OCI-LY7 (cell line): ENCODE measurements around the gene ZFP36L1. TPM values are rescaled to one million over a fixed set of nuclear protein-coding genes. Genes with fewer than 3 reads are reported as not detected.

Experiments
- BruUV-seq: library from RNA; stranded (reverse); fragments of 400-500 nt; replicated peaks from 2 replicates; lab custom pipeline; 2021; lab: Mats Ljungman, UMichigan
- CTCF ChIA-PET: fragments of 300-600 bp; sonication (Branson Sonifier 250); formaldehyde crosslinking; loops from one replicate; lab custom pipeline; 2022; ENCODE audit warnings: antibody characterized with exemption; ENCODE audit not compliant: unreplicated experiment; lab: Charles Lee
- POLR2A ChIA-PET: fragments of 300-600 bp; sonication (Branson Sonifier 250); formaldehyde crosslinking; loops from one replicate; lab custom pipeline; 2022; ENCODE audit warnings: antibody characterized with exemption; lab: Charles Lee
- DNase-seq: peaks from one replicate; pipeline ENCODE4 v3.0.0-alpha.2; 2015; ENCODE audit warnings: low spot score
- H2AFZ ChIP-seq: fragments of 200-600 bp; sonication (generic), shearing (Covaris generic); 2 replicates; pipeline ENCODE4 v1.6.1; 2014; ENCODE audit warnings: mild to moderate bottlenecking, antibody characterized with exemption, low read length, moderate library complexity
- H3K27ac ChIP-seq: fragments of 200-600 bp; sonication (generic); 2 replicates; pipeline ENCODE4 v1.5.1; 2014; ENCODE audit warnings: mixed run types, low read depth, mild to moderate bottlenecking, moderate library complexity, low read length, inconsistent platforms; ENCODE audit not compliant: poor library complexity, severe bottlenecking
- H3K36me3 ChIP-seq: fragments of 200-600 bp; sonication (generic); 2 replicates; pipeline ENCODE4 v1.6.1; 2014; ENCODE audit warnings: mild to moderate bottlenecking, antibody characterized with exemption, low read length, moderate library complexity, mixed read lengths; ENCODE audit not compliant: insufficient read depth
- H3K4me1 ChIP-seq: fragments of 200-600 bp; sonication (generic); 2 replicates; pipeline ENCODE4 v1.5.1; 2014; ENCODE audit warnings: mild to moderate bottlenecking, low read length; ENCODE audit not compliant: insufficient read depth, poor library complexity, severe bottlenecking
- H3K4me2 ChIP-seq: fragments of 200-600 bp; sonication (generic); 2 replicates; pipeline ENCODE4 v1.6.1; 2014; ENCODE audit warnings: mild to moderate bottlenecking, low read length
- H3K4me3 ChIP-seq: fragments of 200-600 bp; sonication (generic); 2 replicates; pipeline ENCODE4 v1.5.1; 2014; ENCODE audit warnings: mild to moderate bottlenecking, low read depth, low read length; ENCODE audit not compliant: poor library complexity, severe bottlenecking
- H3K79me2 ChIP-seq: fragments of 200-600 bp; sonication (generic); 2 replicates; pipeline ENCODE4 v1.6.1; 2016; ENCODE audit warnings: low read depth, mild to moderate bottlenecking, low read length, moderate library complexity, mixed read lengths; ENCODE audit not compliant: insufficient read depth
- H3K9me2 ChIP-seq: fragments of 200-600 bp; sonication (generic); 2 replicates; pipeline ENCODE4 v1.6.1; 2016; ENCODE audit warnings: mild to moderate bottlenecking, low read length, mixed read lengths; ENCODE audit not compliant: insufficient read depth
- H3K9me3 ChIP-seq: fragments of 200-600 bp; sonication (generic); 2 replicates; pipeline ENCODE4 v1.6.1; 2014; ENCODE audit warnings: mild to moderate bottlenecking, mixed run types, low read length, mixed read lengths
- H4K20me1 ChIP-seq: fragments of 200-600 bp; sonication (generic); 2 replicates; pipeline ENCODE4 v1.6.1; 2014; ENCODE audit warnings: mild to moderate bottlenecking, antibody characterized with exemption, low read length, moderate library complexity, mixed read lengths; ENCODE audit not compliant: insufficient read depth
- CTCF ChIP-seq: fragments of 200-600 bp; sonication (generic); conservative IDR thresholded peaks from 2 replicates; pipeline ENCODE4 v1.5.1; 2014; ENCODE audit warnings: mild to moderate bottlenecking, antibody characterized with exemption, low read length, moderate library complexity, mixed read lengths
- EZH2phosphoT487 ChIP-seq: fragments of 200-600 bp; sonication (generic); IDR thresholded peaks from 2 replicates; pipeline ENCODE4 v1.6.1; 2018; ENCODE audit warnings: low read depth, borderline replicate concordance, mild to moderate bottlenecking, mixed run types, antibody characterized with exemption, low read length, moderate library complexity, mixed read lengths
- intact Hi-C: fragments of 100-400 bp; cut with micrococcal nuclease; formaldehyde crosslinking; loops from one replicate; pipeline ENCODE4 v1.10.0; 2022; ENCODE audit not compliant: unreplicated experiment
- total RNA-seq, 2 experiments: library from RNA; depleted of rRNA in 1 of 2; stranded (reverse); fragments of >200 nt in 1 of 2; shearing (Covaris generic) in 1 of 2; gene quantifications; 2 replicates each; pipeline ENCODE4 v1.2.3, GENCODE V29; 2014 to 2022

ZFP36L1 gene
- total RNA-seq, 2 experiments from 2014 or later, result 24.2 to 57.0 TPM

- ChIA-PET CTCF (no interaction called here), POLR2A (interaction anchor here (0.7 kb wide), 2 partner anchors 118 to 328 kb away, joined by 3 read pairs; no protein-coding TSS in a partner anchor)
- Histone ChIP-seq H2AFZ (no peak overlapping the region), H4K20me1 (no peaks in the 10 kb centered on the region), H3K27ac (no peak overlapping the region), H3K79me2 (no peaks in the 10 kb centered on the region), H3K4me2 (no peak overlapping the region; the same call in 1 of the 2 replicates), H3K4me3 (no peak overlapping the region), H3K4me1 (peaks cover 6% of the 10 kb centered on the region), H3K9me3 (peaks cover 21% of the 10 kb centered on the region; the same call in 1 of the 2 replicates), H3K36me3 (no peaks in the 10 kb centered on the region), H3K9me2 (no peaks in the 10 kb centered on the region)
- DNase-seq, result no peak
- no TSS peak for BruUV-seq
- intact Hi-C loops, result no loop called here
- TF ChIP-seq EZH2phosphoT487 (no peak), CTCF (no peak)
These were observed 41.9 kb upstream of the ZFP36L1 start for GRCh38 chr14:68834816-68835215.

GRCh38 chr14:68828698-68829097 lies 35.8 kb upstream of the ZFP36L1 start:
- H3K27ac ChIP-seq, result no peak overlapping the region
- H4K20me1 ChIP-seq, result no peaks in the 10 kb centered on the region
- DNase-seq, result no peak
- H3K36me3 ChIP-seq, result no peaks in the 10 kb centered on the region
- no peaks in the 10 kb centered on the region for H3K9me2 ChIP-seq
- H3K4me2 ChIP-seq, result no peak overlapping the region
- intact Hi-C loops, result loop anchor here (10.0 kb wide), 1 partner anchor 994 kb away; no protein-coding TSS in a partner anchor
- H3K4me1 ChIP-seq, result peaks cover 11% of the 10 kb centered on the region
- H3K4me3 ChIP-seq, result no peak overlapping the region
- no peaks in the 10 kb centered on the region for H3K79me2 ChIP-seq
- CTCF ChIA-PET, result no interaction called here
- no peaks in the 10 kb centered on the region for H3K9me3 ChIP-seq
- no TSS peak for BruUV-seq
- no peak for TF ChIP-seq EZH2phosphoT487
- no peak for TF ChIP-seq CTCF
- POLR2A ChIA-PET, result interaction anchor here (0.8 to 1.6 kb wide), 4 partner anchors 22 to 600 kb away, joined by 3 to 6 read pairs (median 4); no protein-coding TSS in a partner anchor
- no peak overlapping the region for H2AFZ ChIP-seq

GRCh38 chr14:68825729-68826128 lies 32.9 kb upstream of the ZFP36L1 start:
- intact Hi-C loops, result loop anchor here (2.0 to 10.0 kb wide), 3 partner anchors 577 to 991 kb away; no protein-coding TSS in a partner anchor
- H3K9me2 ChIP-seq, result no peaks in the 10 kb centered on the region
- TF ChIP-seq EZH2phosphoT487 (no peak), CTCF (no peak)
- H3K9me3 ChIP-seq, result no peaks in the 10 kb centered on the region
- H3K27ac ChIP-seq, result no peak overlapping the region
- no peak overlapping the region for H3K4me2 ChIP-seq
- no TSS peak for BruUV-seq
- no peaks in the 10 kb centered on the region for H3K79me2 ChIP-seq
- H4K20me1 ChIP-seq, result no peaks in the 10 kb centered on the region
- no peak overlapping the region for H2AFZ ChIP-seq
- ChIA-PET POLR2A (interaction anchor here (0.6 to 1.2 kb wide), 5 partner anchors 33 to 583 kb away, joined by 3 to 7 read pairs (median 4); partner anchors contain the start of gene ZFP36L1), CTCF (no interaction called here)
- peaks cover 38% of the 10 kb centered on the region for H3K4me1 ChIP-seq
- H3K36me3 ChIP-seq, result no peaks in the 10 kb centered on the region
- H3K4me3 ChIP-seq, result no peak overlapping the region
- no peak for DNase-seq
